B cell (primary cell): ENCODE data around the gene ZP2.

Experiments used
- CTCF ChIP-seq: fragments of 200-600 bp; IDR thresholded peaks from one replicate; pipeline ENCODE4 v1.8.0; 2022; ENCODE audit warnings: antibody characterized with exemption, mild to moderate bottlenecking
- EZH2 ChIP-seq: IDR thresholded peaks from 2 replicates; pipeline ENCODE4 v1.6.1; 2012; ENCODE audit warnings: borderline replicate concordance, low read depth, mild to moderate bottlenecking, moderate library complexity, low read length; ENCODE audit not compliant: insufficient read depth, poor library complexity, severe bottlenecking

- TF ChIP-seq CTCF (no peak), EZH2 (no peak)
These were observed 50.2 kb downstream of the ZP2 start for GRCh38 chr16:21161211-21161610.
